Esophagus squamous epithelium (tissue), 4 donors: ENCODE results near the gene FOXN1.

ENCODE experiments used
- CTCF ChIP-seq, 6 experiments: fragments of 450-650 bp in 4 of 6; fragments of 200-600 bp in 2 of 6; sonication (generic) in 2 of 6; IDR thresholded peaks; one replicate each; pipeline ENCODE4 v1.5.1; 2016 to 2019; ENCODE audit warnings: antibody characterized with exemption in 6 of 6, mild to moderate bottlenecking in 4 of 6, moderate library complexity in 4 of 6
- POLR2A ChIP-seq, 4 donors: fragments of 450-650 bp; IDR thresholded peaks; one replicate each; pipeline ENCODE4 v1.6.1; 2017; ENCODE audit warnings: antibody characterized with exemption in 4 of 4, mild to moderate bottlenecking in 4 of 4, moderate library complexity in 3 of 4

DNA sequence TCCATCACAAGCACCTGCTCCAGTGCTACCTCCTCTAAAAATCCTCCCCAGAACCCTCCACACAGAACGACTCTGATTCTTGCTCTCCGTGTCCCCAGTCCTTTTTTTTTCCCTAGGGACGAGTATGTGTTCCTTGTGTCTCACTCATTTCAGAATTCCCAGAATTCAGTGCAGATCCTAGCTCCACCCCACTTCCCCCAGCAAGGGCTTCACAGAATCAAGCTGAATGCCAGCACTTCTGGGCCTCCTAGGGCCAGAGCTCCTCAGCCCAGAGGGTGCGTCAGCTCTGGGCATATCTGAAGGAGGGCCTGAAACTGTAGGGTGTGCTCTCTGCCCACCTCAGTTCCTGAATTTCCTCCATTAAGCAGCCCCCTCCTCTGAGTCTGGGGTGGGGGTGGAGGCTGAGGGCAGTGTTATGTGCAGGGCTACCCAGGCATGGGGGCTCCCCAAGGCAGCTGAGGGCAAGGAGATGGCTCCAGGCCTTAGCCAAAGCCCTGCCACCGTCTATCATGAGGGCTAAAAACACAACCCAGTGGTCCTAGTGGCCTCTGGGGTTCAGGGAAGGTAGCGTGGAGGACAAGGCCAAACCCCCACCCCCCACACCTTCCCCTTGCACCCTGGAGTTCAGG lies 39.8 kb downstream of the FOXN1 start:
- TF ChIP-seq CTCF (IDR thresholded peaks at IDR 0.05), result no peak
- TF ChIP-seq POLR2A (IDR thresholded peaks at IDR 0.05), result no peak
